Pancreas (tissue), 10 donors: ENCODE measurements around the gene AK9. TPM values are rescaled to one million over a fixed set of nuclear protein-coding genes. Genes with fewer than 3 reads are reported as not detected.

Experiments
- ATAC-seq, 4 donors: fragments of 200-7000 bp; cut with Tn5 transposase; one replicate each; pipeline versions ENCODE4 v1.8.0 to v1.9.1; 2020; ENCODE audit warnings: mild to moderate bottlenecking in 4 of 4, moderate library complexity in 4 of 4
- DNase-seq, 6 donors: peaks; one replicate each; pipeline ENCODE4 v3.0.0-alpha.2; 2020
- FAIRE-seq: peaks from 2 replicates; lab custom pipeline; 2012; peaks lifted over from hg19 to GRCh38; lab: Jason Lieb, UNC
- H3K27ac ChIP-seq, 4 donors: fragments of 200-600 bp; sonication (generic); 1 replicate in 3 of 4; 2 replicates in 1 of 4; pipeline versions ENCODE4 v1.5.0 to v1.8.0; 2020
- H3K27me3 ChIP-seq, 4 donors: fragments of 200-600 bp; one replicate each; pipeline ENCODE4 v1.8.0; 2021
- H3K36me3 ChIP-seq, 3 donors: fragments of 200-600 bp; sonication (generic) in 1 of 3; one replicate each; pipeline versions ENCODE4 v1.5.0 to v1.8.0; 2020 to 2021
- H3K4me1 ChIP-seq, 3 donors: fragments of 200-600 bp; one replicate each; pipeline ENCODE4 v1.8.0; 2021
- H3K4me3 ChIP-seq, 4 donors: fragments of 200-600 bp; sonication (generic) in 2 of 4; one replicate each; pipeline versions ENCODE4 v1.5.0 to v1.8.0; 2020 to 2021
- H3K9me3 ChIP-seq, 4 donors: fragments of 200-600 bp; one replicate each; pipeline ENCODE4 v1.8.0; 2021
- CTCF ChIP-seq, 4 donors: fragments of 200-600 bp; sonication (generic) in 3 of 4; IDR thresholded peaks; one replicate each; pipeline versions ENCODE4 v1.5.0 to v1.8.0; 2021; ENCODE audit warnings: antibody characterized with exemption in 4 of 4
- WGBS, 2 donors: extraction: QIAGEN DNeasy Blood & Tissue Kit; methylation state at CpG; one replicate each; pipeline ENCODE4 v1.1.7; 2013; 5-methylcytosine and 5-hydroxymethylcytosine counted together
- intact Hi-C, 3 donors: fragments of 100-400 bp; cut with DNase I; formaldehyde crosslinking; loops; one replicate each; pipeline versions ENCODE4 v1.11.1 to v1.14.2; 2022
- polyA plus RNA-seq, 2 donors: library from polyadenylated mRNA; stranded (reverse); fragments of 200-250 nt; gene quantifications; one replicate each; pipeline ENCODE4 v1.2.3, GENCODE V29; 2013
- total RNA-seq, 6 donors: library from RNA; stranded (reverse); fragmentation: NEBNext Ultra II Directional in 4 of 6; extraction: Animal tissue kit (Norgen Biotek cat#: 25700) in 4 of 6; gene quantifications; one replicate each; pipeline versions ENCODE4 v1.2.1 to v1.2.4, GENCODE V29; 2021 to 2023
- donor health status: healthy with polysubstance abuse.
- donor health status: DM: no; HTN: no; CAD: no; lungs with moderate emphysema.
- donor health status: DM: no; HTN: no; CAD: no.
- donor health status: control.
- donor health status: control.
- donor health status: Bipolar disorder and iron deficiency.
- donor health status: DM: yes; HTN: yes; CAD: no.
- donor health status: DM: no; HTN: no; CAD: no.
- donor health status: DM: no; HTN: no; CAD: no.
- donor health status: DM: yes; HTN: yes; CAD: no.

Gene AK9
- total and polyA plus RNA-seq, 8 donors: 2.0 to 6.0 (median 3.6) TPM

- FAIRE-seq (no peak), DNase-seq (no peak), ATAC-seq (no peak)
- Histone ChIP-seq H3K27ac (no peak overlapping the region), H3K4me1 (peaks cover 0 to 3% (median 0%) of the 10 kb centered on the region in 3 donors), H3K27me3 (no peaks in the 10 kb centered on the region), H3K36me3 (no peaks in the 10 kb centered on the region), H3K4me3 (no peak overlapping the region), H3K9me3 (no peaks in the 10 kb centered on the region)
- WGBS, 2 donors: 85 to 92% methylated on average over 5 of the region's 5 CpGs
- no peak for TF ChIP-seq CTCF (IDR thresholded peaks at IDR 0.05)
- intact Hi-C loops: no loop called here
Measured at GRCh38 chr6:109458774-109459531, 232.0 kb downstream of the AK9 start.

GRCh38 chr6:109457562-109457996, 233.4 kb downstream of the AK9 start:
- no peaks in the 10 kb centered on the region for H3K36me3 ChIP-seq
- intact Hi-C loops: no loop called here
- H3K27ac ChIP-seq: no peak overlapping the region
- ATAC-seq: no peak
- no peaks in the 10 kb centered on the region for H3K9me3 ChIP-seq
- FAIRE-seq: no peak
- no peaks in the 10 kb centered on the region for H3K27me3 ChIP-seq
- no peak for TF ChIP-seq CTCF (IDR thresholded peaks at IDR 0.05)
- peaks cover 0 to 3% (median 0%) of the 10 kb centered on the region in 3 donors for H3K4me1 ChIP-seq
- 68 to 73% methylated on average over 6 of the region's 6 CpGs for WGBS, 2 donors
- H3K4me3 ChIP-seq: no peak overlapping the region
- DNase-seq: no peak

- WGBS, 2 donors: 69 to 73% methylated on average over 16 of the region's 16 CpGs
- no peak overlapping the region for H3K27ac ChIP-seq
- peak in 1 of 4 donors; percentile 1 for ATAC-seq
- DNase-seq: no peak
- H3K4me3 ChIP-seq: peak overlapping the region in 1 of 4 donors; percentile 73
- intact Hi-C loops: no loop called here
- TF ChIP-seq CTCF (IDR thresholded peaks at IDR 0.05): no peak
- H3K36me3 ChIP-seq: no peaks in the 10 kb centered on the region
- no peak for FAIRE-seq
- H3K9me3 ChIP-seq: no peaks in the 10 kb centered on the region
- peaks cover 0 to 3% (median 0%) of the 10 kb centered on the region in 3 donors for H3K4me1 ChIP-seq
- no peaks in the 10 kb centered on the region for H3K27me3 ChIP-seq
Measured at GRCh38 chr6:109456710-109457561, 234.1 kb downstream of the AK9 start.

GRCh38 chr6:109456111-109456583, 234.9 kb downstream of the AK9 start:
- ATAC-seq (peak in 2 of 4 donors; percentile 5 to 10), DNase-seq (peak in 1 of 6 donors; percentile 83), FAIRE-seq (no peak)
- no peaks in the 10 kb centered on the region for H3K9me3 ChIP-seq
- no peaks in the 10 kb centered on the region for H3K27me3 ChIP-seq
- peak overlapping the region; percentile 53 to 78 (median 73) for H3K4me3 ChIP-seq
- TF ChIP-seq CTCF (IDR thresholded peaks at IDR 0.05): no peak
- intact Hi-C loops: no loop called here
- peak overlapping the region in 1 of 4 donors; percentile 62 for H3K27ac ChIP-seq
- WGBS, 2 donors: 12 to 17% methylated on average over 30 to 38 of the region's 38 CpGs
- H3K4me1 ChIP-seq: peaks cover 0 to 3% (median 0%) of the 10 kb centered on the region in 3 donors
- H3K36me3 ChIP-seq: no peaks in the 10 kb centered on the region
